Measurements from ENCODE around the gene NOX3.
"Not testable (repeated sequence)": the region's sequence is repeated elsewhere in the genome, so short reads cannot be mapped to it uniquely, and the experiment has no call there.

The NOX3 gene

GRCh38 chr6:155377061-155377460 lies 78.6 kb downstream of the NOX3 start:
- H3K27me3 ChIP-seq (ENCODE audit: control insufficient read depth in 1 of 2, insufficient read depth in 2 of 2, low read length in 2 of 2), result no peaks in the 10 kb centered on the region
- no peak overlapping the region for H3K4me3 ChIP-seq (ENCODE audit: low read depth in 1 of 2, low read length in 2 of 2)
- H3K9me3 ChIP-seq (ENCODE audit: low read length), result no peaks in the 10 kb centered on the region
- H3K27ac ChIP-seq (ENCODE audit: low read depth, low read length), result no peak overlapping the region
- no peaks in the 10 kb centered on the region for H3K4me1 ChIP-seq (ENCODE audit: insufficient read depth, low read length)
- no peak overlapping the region for H3K9ac ChIP-seq (ENCODE audit: low read length)
- no peaks in the 10 kb centered on the region for H3K36me3 ChIP-seq (ENCODE audit: insufficient read depth, low read length)

GRCh38 chr6:155375801-155376200 lies 79.8 kb downstream of the NOX3 start:
- H3K9ac ChIP-seq (ENCODE audit: low read length), result no peak overlapping the region
- H3K36me3 ChIP-seq (ENCODE audit: insufficient read depth, low read length), result no peaks in the 10 kb centered on the region
- H3K4me1 ChIP-seq (ENCODE audit: insufficient read depth, low read length), result no peaks in the 10 kb centered on the region

GRCh38 chr6:155374681-155375080 lies 81.0 kb downstream of the NOX3 start:
- Histone ChIP-seq H3K4me3 (ENCODE audit: low read depth in 1 of 2, low read length in 2 of 2) (no peak overlapping the region), H3K36me3 (ENCODE audit: insufficient read depth, low read length) (no peaks in the 10 kb centered on the region), H3K9ac (ENCODE audit: low read length) (no peak overlapping the region), H3K27me3 (ENCODE audit: control insufficient read depth in 1 of 2, insufficient read depth in 2 of 2, low read length in 2 of 2) (no peaks in the 10 kb centered on the region), H3K9me3 (ENCODE audit: low read length) (no peaks in the 10 kb centered on the region), H3K4me1 (ENCODE audit: insufficient read depth, low read length) (no peaks in the 10 kb centered on the region), H3K27ac (ENCODE audit: low read depth, low read length) (no peak overlapping the region)

More at GRCh38 chr6:155375801-155376200, 79.8 kb downstream of the NOX3 start:
- no peak overlapping the region for H3K4me3 ChIP-seq (ENCODE audit: low read depth in 1 of 2, low read length in 2 of 2)
- H3K27me3 ChIP-seq (ENCODE audit: control insufficient read depth in 1 of 2, insufficient read depth in 2 of 2, low read length in 2 of 2), result no peaks in the 10 kb centered on the region
- H3K9me3 ChIP-seq (ENCODE audit: low read length), result no peaks in the 10 kb centered on the region
- no peak overlapping the region for H3K27ac ChIP-seq (ENCODE audit: low read depth, low read length)

DNA sequence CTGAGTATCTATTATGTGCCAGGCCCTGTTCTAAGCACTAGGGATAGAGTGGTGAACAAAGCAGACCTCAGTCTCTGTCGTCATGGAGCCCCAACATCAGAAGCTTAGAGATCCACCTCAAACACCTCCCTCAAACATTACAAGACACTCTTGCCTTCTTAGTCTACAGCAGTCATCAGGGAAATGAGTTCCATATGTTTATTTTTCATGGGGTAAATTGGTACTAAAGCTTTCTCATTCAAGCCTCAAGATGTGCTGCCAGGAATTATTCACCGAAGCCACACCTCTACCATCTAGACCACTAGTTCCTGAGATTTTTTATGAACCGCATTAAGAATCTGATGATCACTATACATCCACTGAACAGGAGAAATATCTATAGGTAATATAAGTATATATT lies 82.4 kb downstream of the NOX3 start:
- Histone ChIP-seq H3K9me3 (ENCODE audit: low read length) (no peaks in the 10 kb centered on the region), H3K9ac (ENCODE audit: low read length) (no peak overlapping the region), H3K27me3 (ENCODE audit: control insufficient read depth in 1 of 2, insufficient read depth in 2 of 2, low read length in 2 of 2) (no peaks in the 10 kb centered on the region), H3K27ac (ENCODE audit: low read depth, low read length) (no peak overlapping the region), H3K4me1 (ENCODE audit: insufficient read depth, low read length) (no peaks in the 10 kb centered on the region), H3K4me3 (ENCODE audit: low read depth in 1 of 2, low read length in 2 of 2) (no peak overlapping the region), H3K36me3 (ENCODE audit: insufficient read depth, low read length) (no peaks in the 10 kb centered on the region)

DNA sequence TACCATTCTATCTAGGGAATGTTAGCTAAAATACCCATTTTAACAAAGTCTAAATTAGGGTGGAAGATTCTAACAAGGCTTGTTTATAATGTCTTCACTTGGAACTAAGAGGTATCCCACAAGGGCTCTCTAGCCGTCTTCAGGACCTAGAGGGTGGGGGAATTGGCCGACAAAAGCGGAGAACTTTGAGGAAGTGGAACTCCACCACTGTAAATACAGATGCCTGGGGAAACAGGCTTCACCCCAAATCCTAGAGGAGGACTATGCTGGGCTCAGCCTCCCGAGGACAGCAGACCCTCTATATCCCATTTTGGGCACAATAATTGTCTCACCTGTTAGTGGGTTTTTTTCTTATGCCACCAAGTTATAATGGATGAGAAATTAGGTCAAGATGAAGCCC lies 83.4 kb downstream of the NOX3 start:
- no peaks in the 10 kb centered on the region for H3K4me1 ChIP-seq (ENCODE audit: insufficient read depth, low read length)
- no peaks in the 10 kb centered on the region for H3K9me3 ChIP-seq (ENCODE audit: low read length)
- H3K27me3 ChIP-seq (ENCODE audit: control insufficient read depth in 1 of 2, insufficient read depth in 2 of 2, low read length in 2 of 2), result no peaks in the 10 kb centered on the region
- H3K9ac ChIP-seq (ENCODE audit: low read length), result no peak overlapping the region
- no peak overlapping the region for H3K27ac ChIP-seq (ENCODE audit: low read depth, low read length)
- no peaks in the 10 kb centered on the region for H3K36me3 ChIP-seq (ENCODE audit: insufficient read depth, low read length)
- H3K4me3 ChIP-seq (ENCODE audit: low read depth in 1 of 2, low read length in 2 of 2), result no peak overlapping the region

GRCh38 chr6:155371230-155371629 lies 84.4 kb downstream of the NOX3 start:
- Histone ChIP-seq H3K27ac (ENCODE audit: low read depth, low read length) (no peak overlapping the region), H3K36me3 (ENCODE audit: insufficient read depth, low read length) (no peaks in the 10 kb centered on the region), H3K4me1 (ENCODE audit: insufficient read depth, low read length) (no peaks in the 10 kb centered on the region), H3K4me3 (ENCODE audit: low read depth in 1 of 2, low read length in 2 of 2) (no peak overlapping the region), H3K9me3 (ENCODE audit: low read length) (no peaks in the 10 kb centered on the region), H3K27me3 (ENCODE audit: control insufficient read depth in 1 of 2, insufficient read depth in 2 of 2, low read length in 2 of 2) (no peaks in the 10 kb centered on the region), H3K9ac (ENCODE audit: low read length) (no peak overlapping the region)

GRCh38 chr6:155366325-155366724 lies 89.3 kb downstream of the NOX3 start:
- Histone ChIP-seq H3K4me1 (ENCODE audit: insufficient read depth, low read length) (no peaks in the 10 kb centered on the region), H3K27me3 (ENCODE audit: control insufficient read depth in 1 of 2, insufficient read depth in 2 of 2, low read length in 2 of 2) (no peaks in the 10 kb centered on the region), H3K9me3 (ENCODE audit: low read length) (no peaks in the 10 kb centered on the region), H3K36me3 (ENCODE audit: insufficient read depth, low read length) (no peaks in the 10 kb centered on the region), H3K27ac (ENCODE audit: low read depth, low read length) (no peak overlapping the region), H3K4me3 (ENCODE audit: low read depth in 1 of 2, low read length in 2 of 2) (no peak overlapping the region), H3K9ac (ENCODE audit: low read length) (no peak overlapping the region)

GRCh38 chr6:155364844-155365437 lies 90.7 kb downstream of the NOX3 start:
- Histone ChIP-seq H3K27me3 (ENCODE audit: control insufficient read depth in 1 of 2, insufficient read depth in 2 of 2, low read length in 2 of 2) (no peaks in the 10 kb centered on the region), H3K27ac (ENCODE audit: low read depth, low read length) (no peak overlapping the region), H3K4me1 (ENCODE audit: insufficient read depth, low read length) (no peaks in the 10 kb centered on the region), H3K36me3 (ENCODE audit: insufficient read depth, low read length) (no peaks in the 10 kb centered on the region), H3K9me3 (ENCODE audit: low read length) (no peaks in the 10 kb centered on the region), H3K9ac (ENCODE audit: low read length) (no peak overlapping the region), H3K4me3 (ENCODE audit: low read depth in 1 of 2, low read length in 2 of 2) (no peak overlapping the region)

GRCh38 chr6:155364021-155364420 lies 91.6 kb downstream of the NOX3 start:
- H3K4me1 ChIP-seq (ENCODE audit: insufficient read depth, low read length); H3K27ac ChIP-seq (ENCODE audit: low read depth, low read length); H3K9me3 ChIP-seq (ENCODE audit: low read length); H3K27me3 ChIP-seq (ENCODE audit: control insufficient read depth in 1 of 2, insufficient read depth in 2 of 2, low read length in 2 of 2); H3K9ac ChIP-seq (ENCODE audit: low read length); H3K4me3 ChIP-seq (ENCODE audit: low read depth in 1 of 2, low read length in 2 of 2); H3K36me3 ChIP-seq (ENCODE audit: insufficient read depth, low read length): not testable (repeated sequence)

GRCh38 chr6:155362968-155363632 lies 92.5 kb downstream of the NOX3 start:
- not testable (repeated sequence) for H3K27ac ChIP-seq (ENCODE audit: low read depth, low read length); H3K9ac ChIP-seq (ENCODE audit: low read length); H3K27me3 ChIP-seq (ENCODE audit: control insufficient read depth in 1 of 2, insufficient read depth in 2 of 2, low read length in 2 of 2); H3K4me3 ChIP-seq (ENCODE audit: low read depth in 1 of 2, low read length in 2 of 2); H3K9me3 ChIP-seq (ENCODE audit: low read length); H3K36me3 ChIP-seq (ENCODE audit: insufficient read depth, low read length); H3K4me1 ChIP-seq (ENCODE audit: insufficient read depth, low read length)

GRCh38 chr6:155354167-155354566 lies 101.5 kb downstream of the NOX3 start:
- Histone ChIP-seq H3K4me3 (ENCODE audit: low read depth in 1 of 2, low read length in 2 of 2) (no peak overlapping the region), H3K9ac (ENCODE audit: low read length) (no peak overlapping the region)

DNA sequence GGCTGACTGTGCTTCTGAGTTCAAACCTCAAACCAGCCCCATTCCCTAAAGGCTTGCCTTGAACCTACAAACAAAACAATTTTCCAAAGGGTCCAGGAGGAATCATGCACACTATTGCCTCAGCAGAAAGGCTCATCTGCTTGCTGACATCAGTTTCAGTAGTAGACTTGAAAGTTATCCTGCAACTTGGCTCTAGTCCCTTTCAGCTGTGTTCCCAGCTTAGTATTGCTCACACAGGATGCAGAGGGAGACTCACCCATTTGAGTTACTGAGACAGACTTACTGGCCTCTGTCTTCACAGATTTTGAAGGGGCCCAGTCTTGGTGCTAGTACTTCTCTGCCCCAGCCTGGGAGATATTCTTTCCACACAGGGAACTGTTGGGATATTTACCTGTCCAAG lies 102.8 kb downstream of the NOX3 start:
- Histone ChIP-seq H3K27me3 (ENCODE audit: control insufficient read depth in 1 of 2, insufficient read depth in 2 of 2, low read length in 2 of 2) (no peaks in the 10 kb centered on the region), H3K4me1 (ENCODE audit: insufficient read depth, low read length) (no peaks in the 10 kb centered on the region), H3K36me3 (ENCODE audit: insufficient read depth, low read length) (no peaks in the 10 kb centered on the region), H3K4me3 (ENCODE audit: low read depth in 1 of 2, low read length in 2 of 2) (no peak overlapping the region), H3K9me3 (ENCODE audit: low read length) (peaks cover 5% of the 10 kb centered on the region), H3K27ac (ENCODE audit: low read depth, low read length) (no peak overlapping the region), H3K9ac (ENCODE audit: low read length) (no peak overlapping the region)

More at GRCh38 chr6:155354167-155354566, 101.5 kb downstream of the NOX3 start:
- Histone ChIP-seq H3K9me3 (ENCODE audit: low read length) (peaks cover 5% of the 10 kb centered on the region), H3K27me3 (ENCODE audit: control insufficient read depth in 1 of 2, insufficient read depth in 2 of 2, low read length in 2 of 2) (no peaks in the 10 kb centered on the region), H3K36me3 (ENCODE audit: insufficient read depth, low read length) (no peaks in the 10 kb centered on the region), H3K4me1 (ENCODE audit: insufficient read depth, low read length) (no peaks in the 10 kb centered on the region), H3K27ac (ENCODE audit: low read depth, low read length) (no peak overlapping the region)

Measured in muscle layer of colon (tissue), 2 donors.